ENCODE measurements around the gene NPAS4.

DNA sequence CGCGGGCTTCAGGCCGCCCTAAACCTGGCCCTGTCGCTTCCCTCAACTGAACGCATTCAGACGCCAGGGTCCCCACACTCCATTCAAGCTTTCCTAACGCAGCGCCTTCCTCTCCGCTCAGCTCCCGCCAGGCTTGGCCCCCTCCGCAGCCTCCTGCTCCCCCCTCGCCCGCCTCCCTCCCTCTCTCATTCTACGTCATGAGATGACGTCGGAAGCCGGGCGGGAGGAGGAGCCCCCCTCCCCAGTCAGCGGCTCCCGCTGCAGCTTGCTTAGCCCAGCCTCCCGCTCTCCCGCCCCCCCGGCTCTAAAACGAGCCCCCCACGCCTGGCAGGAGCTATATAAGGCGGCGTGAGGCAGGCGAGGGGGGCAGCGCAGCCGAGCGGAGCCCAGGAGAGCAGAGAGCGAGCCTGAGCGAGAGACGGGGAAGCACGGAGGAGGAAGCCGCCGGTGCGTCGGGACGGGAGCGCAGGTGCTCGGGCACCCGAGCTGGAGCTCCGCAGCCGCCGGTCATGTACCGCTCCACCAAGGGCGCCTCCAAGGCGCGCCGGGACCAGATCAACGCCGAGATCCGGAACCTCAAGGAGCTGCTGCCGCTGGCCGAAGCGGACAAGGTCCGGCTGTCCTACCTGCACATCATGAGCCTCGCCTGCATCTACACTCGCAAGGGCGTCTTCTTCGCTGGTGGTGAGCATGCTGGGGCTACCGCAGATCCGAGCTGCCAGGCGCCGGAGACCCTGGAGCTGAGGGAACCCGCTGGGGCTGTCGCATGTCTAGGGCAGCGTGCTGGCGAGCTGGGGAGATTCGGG is at the start of gene NPAS4:
- TF ChIP-seq, protein P1, sequence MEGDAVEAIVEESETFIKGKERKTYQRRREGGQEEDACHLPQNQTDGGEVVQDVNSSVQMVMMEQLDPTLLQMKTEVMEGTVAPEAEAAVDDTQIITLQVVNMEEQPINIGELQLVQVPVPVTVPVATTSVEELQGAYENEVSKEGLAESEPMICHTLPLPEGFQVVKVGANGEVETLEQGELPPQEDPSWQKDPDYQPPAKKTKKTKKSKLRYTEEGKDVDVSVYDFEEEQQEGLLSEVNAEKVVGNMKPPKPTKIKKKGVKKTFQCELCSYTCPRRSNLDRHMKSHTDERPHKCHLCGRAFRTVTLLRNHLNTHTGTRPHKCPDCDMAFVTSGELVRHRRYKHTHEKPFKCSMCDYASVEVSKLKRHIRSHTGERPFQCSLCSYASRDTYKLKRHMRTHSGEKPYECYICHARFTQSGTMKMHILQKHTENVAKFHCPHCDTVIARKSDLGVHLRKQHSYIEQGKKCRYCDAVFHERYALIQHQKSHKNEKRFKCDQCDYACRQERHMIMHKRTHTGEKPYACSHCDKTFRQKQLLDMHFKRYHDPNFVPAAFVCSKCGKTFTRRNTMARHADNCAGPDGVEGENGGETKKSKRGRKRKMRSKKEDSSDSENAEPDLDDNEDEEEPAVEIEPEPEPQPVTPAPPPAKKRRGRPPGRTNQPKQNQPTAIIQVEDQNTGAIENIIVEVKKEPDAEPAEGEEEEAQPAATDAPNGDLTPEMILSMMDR (IDR thresholded peaks at IDR 0.05; ENCODE audit: low read depth, low read length), result no peak
- no peak for TF ChIP-seq EZH2phosphoT487 (IDR thresholded peaks at IDR 0.05; ENCODE audit: low read depth)

Data from OCI-LY3 (cell line).